ENCODE results near the gene ACSL3. TPM values are rescaled to one million over a fixed set of nuclear protein-coding genes. Genes with fewer than 3 reads are reported as not detected.

Gene ACSL3
- total RNA-seq, 1 experiment from 2014 or later, result 100 TPM

GRCh38 chr2:222823183-222823930 is 37.5 kb upstream of the ACSL3 start (continued):
- TF ChIP-seq AR (CRISPR knock-in tag; IDR thresholded peaks at IDR 0.05), result no peak
- TF ChIP-seq, protein P1, sequence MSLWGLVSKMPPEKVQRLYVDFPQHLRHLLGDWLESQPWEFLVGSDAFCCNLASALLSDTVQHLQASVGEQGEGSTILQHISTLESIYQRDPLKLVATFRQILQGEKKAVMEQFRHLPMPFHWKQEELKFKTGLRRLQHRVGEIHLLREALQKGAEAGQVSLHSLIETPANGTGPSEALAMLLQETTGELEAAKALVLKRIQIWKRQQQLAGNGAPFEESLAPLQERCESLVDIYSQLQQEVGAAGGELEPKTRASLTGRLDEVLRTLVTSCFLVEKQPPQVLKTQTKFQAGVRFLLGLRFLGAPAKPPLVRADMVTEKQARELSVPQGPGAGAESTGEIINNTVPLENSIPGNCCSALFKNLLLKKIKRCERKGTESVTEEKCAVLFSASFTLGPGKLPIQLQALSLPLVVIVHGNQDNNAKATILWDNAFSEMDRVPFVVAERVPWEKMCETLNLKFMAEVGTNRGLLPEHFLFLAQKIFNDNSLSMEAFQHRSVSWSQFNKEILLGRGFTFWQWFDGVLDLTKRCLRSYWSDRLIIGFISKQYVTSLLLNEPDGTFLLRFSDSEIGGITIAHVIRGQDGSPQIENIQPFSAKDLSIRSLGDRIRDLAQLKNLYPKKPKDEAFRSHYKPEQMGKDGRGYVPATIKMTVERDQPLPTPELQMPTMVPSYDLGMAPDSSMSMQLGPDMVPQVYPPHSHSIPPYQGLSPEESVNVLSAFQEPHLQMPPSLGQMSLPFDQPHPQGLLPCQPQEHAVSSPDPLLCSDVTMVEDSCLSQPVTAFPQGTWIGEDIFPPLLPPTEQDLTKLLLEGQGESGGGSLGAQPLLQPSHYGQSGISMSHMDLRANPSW (CRISPR knock-in tag; conservative IDR thresholded peaks at IDR 0.05; ENCODE audit: low read depth), result no peak

- DNase-seq (ENCODE audit: low spot score), result no peak
- ATAC-seq, result no peak
- H3K4me1 Mint-ChIP-seq, result no peaks in the 10 kb centered on the region
- H3K36me3 Mint-ChIP-seq, result no peaks in the 10 kb centered on the region
- no peak overlapping the region for H3K27ac Mint-ChIP-seq
- no peak overlapping the region for H3K4me3 Mint-ChIP-seq
- POLR2A ChIA-PET, result no interaction called here
- CTCF ChIA-PET, result no interaction called here
- H3K27me3 Mint-ChIP-seq (ENCODE audit: low read depth), result no peaks in the 10 kb centered on the region
- no peaks in the 10 kb centered on the region for H3K9me3 Mint-ChIP-seq
- TF ChIP-seq ATF2 (CRISPR knock-in tag; IDR thresholded peaks at IDR 0.05; ENCODE audit: borderline replicate concordance, low read depth) (no peak), IRF1 (CRISPR knock-in tag; IDR thresholded peaks at IDR 0.05) (no peak), EMX1 (CRISPR knock-in tag; IDR thresholded peaks at IDR 0.05) (no peak), ETV6 (CRISPR knock-in tag; IDR thresholded peaks at IDR 0.05) (no peak), FOXP1 (CRISPR knock-in tag; IDR thresholded peaks at IDR 0.05; ENCODE audit: borderline replicate concordance) (no peak), ZNF671 (CRISPR knock-in tag; IDR thresholded peaks at IDR 0.05) (no peak), SMAD4 (CRISPR knock-in tag; IDR thresholded peaks at IDR 0.05) (no peak), GRHL2 (CRISPR knock-in tag; IDR thresholded peaks at IDR 0.05; ENCODE audit: insufficient replicate concordance, severe bottlenecking) (no peak), NR3C1 (CRISPR knock-in tag; conservative IDR thresholded peaks at IDR 0.05; ENCODE audit: low read depth) (no peak), MLX (CRISPR knock-in tag; IDR thresholded peaks at IDR 0.05) (no peak)
- TF ChIP-seq, protein P2, sequence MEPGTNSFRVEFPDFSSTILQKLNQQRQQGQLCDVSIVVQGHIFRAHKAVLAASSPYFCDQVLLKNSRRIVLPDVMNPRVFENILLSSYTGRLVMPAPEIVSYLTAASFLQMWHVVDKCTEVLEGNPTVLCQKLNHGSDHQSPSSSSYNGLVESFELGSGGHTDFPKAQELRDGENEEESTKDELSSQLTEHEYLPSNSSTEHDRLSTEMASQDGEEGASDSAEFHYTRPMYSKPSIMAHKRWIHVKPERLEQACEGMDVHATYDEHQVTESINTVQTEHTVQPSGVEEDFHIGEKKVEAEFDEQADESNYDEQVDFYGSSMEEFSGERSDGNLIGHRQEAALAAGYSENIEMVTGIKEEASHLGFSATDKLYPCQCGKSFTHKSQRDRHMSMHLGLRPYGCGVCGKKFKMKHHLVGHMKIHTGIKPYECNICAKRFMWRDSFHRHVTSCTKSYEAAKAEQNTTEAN (CRISPR knock-in tag; IDR thresholded peaks at IDR 0.05), result no peak
Observed at GRCh38 chr2:222825031-222825430, 35.8 kb upstream of the ACSL3 start.

Data from WTC11 (cell line).